ENCODE results near the gene TMEM72.

The TMEM72 gene

GRCh38 chr10:44888886-44889285, 22.3 kb upstream of the TMEM72 start:
- no peak for DNase-seq (ENCODE audit: low read depth, low spot score)
- TF ChIP-seq, protein P1, sequence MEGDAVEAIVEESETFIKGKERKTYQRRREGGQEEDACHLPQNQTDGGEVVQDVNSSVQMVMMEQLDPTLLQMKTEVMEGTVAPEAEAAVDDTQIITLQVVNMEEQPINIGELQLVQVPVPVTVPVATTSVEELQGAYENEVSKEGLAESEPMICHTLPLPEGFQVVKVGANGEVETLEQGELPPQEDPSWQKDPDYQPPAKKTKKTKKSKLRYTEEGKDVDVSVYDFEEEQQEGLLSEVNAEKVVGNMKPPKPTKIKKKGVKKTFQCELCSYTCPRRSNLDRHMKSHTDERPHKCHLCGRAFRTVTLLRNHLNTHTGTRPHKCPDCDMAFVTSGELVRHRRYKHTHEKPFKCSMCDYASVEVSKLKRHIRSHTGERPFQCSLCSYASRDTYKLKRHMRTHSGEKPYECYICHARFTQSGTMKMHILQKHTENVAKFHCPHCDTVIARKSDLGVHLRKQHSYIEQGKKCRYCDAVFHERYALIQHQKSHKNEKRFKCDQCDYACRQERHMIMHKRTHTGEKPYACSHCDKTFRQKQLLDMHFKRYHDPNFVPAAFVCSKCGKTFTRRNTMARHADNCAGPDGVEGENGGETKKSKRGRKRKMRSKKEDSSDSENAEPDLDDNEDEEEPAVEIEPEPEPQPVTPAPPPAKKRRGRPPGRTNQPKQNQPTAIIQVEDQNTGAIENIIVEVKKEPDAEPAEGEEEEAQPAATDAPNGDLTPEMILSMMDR (IDR thresholded peaks at IDR 0.05; ENCODE audit: low read depth, low read length) = no peak
- in situ Hi-C loops (cut with HindIII; ENCODE audit: low sequenced_read_pairs) = no loop called here
- no peak overlapping the region for H3K4me3 ChIP-seq (ENCODE audit: low read depth, low read length)

DNA sequence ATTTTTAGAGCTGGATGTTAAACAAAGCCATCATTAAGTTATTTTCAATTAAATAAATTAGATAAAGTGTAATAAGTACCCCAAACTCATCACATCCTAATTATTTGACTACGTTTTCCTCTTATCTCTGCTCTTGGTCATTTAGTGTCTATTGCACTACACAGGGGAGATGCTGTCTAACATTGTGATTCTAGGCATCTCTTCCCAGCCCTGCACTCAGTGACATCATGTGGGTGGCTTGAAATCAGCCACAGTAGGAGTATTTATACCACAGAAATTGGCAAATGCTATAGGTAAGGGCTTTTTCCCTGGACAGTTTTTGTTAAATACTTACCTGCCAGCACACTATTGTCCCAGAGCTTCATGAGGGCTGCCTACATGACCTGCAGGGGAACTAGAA, 21.3 kb upstream of the TMEM72 start:
- in situ Hi-C loops (cut with HindIII; ENCODE audit: low sequenced_read_pairs) = no loop called here
- TF ChIP-seq, protein P1 (IDR thresholded peaks at IDR 0.05; ENCODE audit: low read depth, low read length) = no peak
- DNase-seq (ENCODE audit: low read depth, low spot score) = no peak
- no peak overlapping the region for H3K4me3 ChIP-seq (ENCODE audit: low read depth, low read length)

- in situ Hi-C loops (cut with HindIII; ENCODE audit: low sequenced_read_pairs) = no loop called here
- TF ChIP-seq, protein P1 (IDR thresholded peaks at IDR 0.05; ENCODE audit: low read depth, low read length) = no peak
- no peak overlapping the region for H3K4me3 ChIP-seq (ENCODE audit: low read depth, low read length)
- no peak for DNase-seq (ENCODE audit: low read depth, low spot score)
Measured at GRCh38 chr10:44890696-44891563, 20.2 kb upstream of the TMEM72 start.

DNA sequence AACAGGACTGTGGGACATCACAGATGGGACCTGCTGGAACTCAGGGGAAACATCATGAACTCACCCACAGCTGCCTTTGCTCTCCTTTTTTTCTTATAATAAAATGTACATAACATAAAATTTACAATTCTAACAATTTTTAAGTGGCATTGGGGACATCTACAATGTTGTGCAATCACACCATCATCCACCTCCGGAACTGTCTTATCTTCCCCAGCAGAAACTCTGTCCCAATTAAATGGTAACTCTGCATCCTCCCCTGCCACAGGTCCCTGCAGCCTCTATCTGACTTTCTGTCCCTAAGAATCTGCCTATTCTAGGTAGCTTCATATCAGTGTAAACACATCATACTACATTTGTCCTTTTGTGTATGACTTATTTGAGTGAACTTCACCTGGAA, 19.4 kb upstream of the TMEM72 start:
- in situ Hi-C loops (cut with HindIII; ENCODE audit: low sequenced_read_pairs) = no loop called here
- TF ChIP-seq, protein P1 (IDR thresholded peaks at IDR 0.05; ENCODE audit: low read depth, low read length) = no peak
- no peak overlapping the region for H3K4me3 ChIP-seq (ENCODE audit: low read depth, low read length)
- no peak for DNase-seq (ENCODE audit: low read depth, low spot score)

- H3K4me3 ChIP-seq (ENCODE audit: low read depth, low read length) = no peak overlapping the region
- in situ Hi-C loops (cut with HindIII; ENCODE audit: low sequenced_read_pairs) = no loop called here
- TF ChIP-seq, protein P1 (IDR thresholded peaks at IDR 0.05; ENCODE audit: low read depth, low read length) = no peak
- DNase-seq (ENCODE audit: low read depth, low spot score) = no peak
Measured at GRCh38 chr10:44893604-44894468, 17.3 kb upstream of the TMEM72 start.

DNA sequence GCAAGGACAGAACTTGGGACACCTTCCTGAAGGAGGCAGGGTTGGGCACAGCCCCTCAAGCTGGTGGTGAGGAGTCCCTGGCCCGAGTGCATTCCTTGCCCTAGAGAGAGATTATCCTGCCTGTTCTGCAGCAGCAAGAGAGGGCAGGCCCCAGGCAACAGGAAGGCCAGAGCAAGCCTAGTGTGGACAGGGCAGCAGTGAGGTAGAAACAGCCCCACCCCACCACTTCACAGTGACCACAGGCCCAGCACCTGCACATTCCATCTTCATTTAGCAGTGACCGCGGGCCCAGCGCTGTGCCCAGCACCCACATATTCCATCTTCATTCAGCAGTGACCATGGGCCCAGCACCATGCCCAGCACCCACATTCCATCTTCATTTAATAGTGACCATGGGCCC, 16.4 kb upstream of the TMEM72 start:
- H3K4me3 ChIP-seq (ENCODE audit: low read depth, low read length) = no peak overlapping the region
- TF ChIP-seq, protein P1 (IDR thresholded peaks at IDR 0.05; ENCODE audit: low read depth, low read length) = no peak
- in situ Hi-C loops (cut with HindIII; ENCODE audit: low sequenced_read_pairs) = no loop called here
- DNase-seq (ENCODE audit: low read depth, low spot score) = no peak
